CD1c-positive myeloid dendritic cell (primary cell): ENCODE measurements around the gene DIRAS1.
A peak's percentile ranks its signal among the peaks of the same experiment; 100 is the strongest.

ENCODE experiments used
- DNase-seq: peaks from one replicate; pipeline ENCODE4 v3.0.0-alpha.2; 2016; ENCODE audit errors: extremely low spot score

Gene DIRAS1

DNA sequence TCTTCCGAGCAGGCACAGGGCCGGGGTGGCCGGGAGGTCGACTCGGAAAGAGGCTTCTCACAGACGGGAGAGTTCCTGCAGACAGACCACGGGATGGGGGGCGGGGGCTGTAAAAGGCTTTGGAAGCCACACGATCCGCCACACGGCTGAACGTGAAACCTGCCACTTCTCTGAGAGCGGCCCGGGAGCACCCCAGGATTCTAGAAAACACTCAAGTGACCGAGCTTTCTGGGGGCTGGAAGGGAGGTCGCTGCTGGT lies 34.2 kb upstream of the DIRAS1 start:
- no peak for DNase-seq

DNA sequence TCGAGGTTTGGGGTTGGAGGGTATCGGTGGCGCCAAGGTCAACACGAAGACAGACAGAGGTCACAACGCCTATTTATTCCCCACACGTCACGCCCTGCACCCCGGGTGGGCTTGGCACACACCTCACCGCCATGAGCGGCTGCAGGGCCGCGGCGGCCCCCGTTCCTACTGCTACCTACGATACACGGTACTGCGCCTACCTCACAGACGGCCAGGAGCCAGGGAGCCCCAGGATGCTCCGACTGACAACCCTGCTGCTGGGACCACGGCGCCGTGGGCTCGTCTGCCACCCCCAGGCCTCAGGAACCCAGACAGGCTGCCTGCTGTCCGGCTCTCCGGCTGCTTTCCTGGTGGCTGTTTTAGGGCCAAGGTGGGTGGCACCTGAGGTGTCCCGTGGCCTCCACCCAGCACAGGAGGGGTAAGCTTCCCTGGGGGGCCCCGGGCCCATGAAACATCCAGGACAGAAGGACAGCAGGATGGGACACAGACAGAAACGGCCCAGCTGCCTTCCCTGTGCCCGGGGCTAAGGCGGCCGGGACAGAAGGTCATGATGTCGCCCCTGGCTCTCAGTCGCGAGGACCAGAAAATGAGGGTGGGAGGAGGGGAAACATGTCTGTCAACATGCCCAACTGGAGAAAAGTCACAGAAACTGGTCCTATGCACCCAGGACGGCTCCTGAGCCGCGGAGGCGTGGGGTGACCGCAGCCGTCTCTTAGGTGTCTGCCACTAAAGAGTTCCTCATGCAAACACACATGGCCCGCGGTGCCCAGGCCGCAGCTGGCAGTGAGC lies 33.7 kb upstream of the DIRAS1 start:
- DNase-seq = no peak

DNA sequence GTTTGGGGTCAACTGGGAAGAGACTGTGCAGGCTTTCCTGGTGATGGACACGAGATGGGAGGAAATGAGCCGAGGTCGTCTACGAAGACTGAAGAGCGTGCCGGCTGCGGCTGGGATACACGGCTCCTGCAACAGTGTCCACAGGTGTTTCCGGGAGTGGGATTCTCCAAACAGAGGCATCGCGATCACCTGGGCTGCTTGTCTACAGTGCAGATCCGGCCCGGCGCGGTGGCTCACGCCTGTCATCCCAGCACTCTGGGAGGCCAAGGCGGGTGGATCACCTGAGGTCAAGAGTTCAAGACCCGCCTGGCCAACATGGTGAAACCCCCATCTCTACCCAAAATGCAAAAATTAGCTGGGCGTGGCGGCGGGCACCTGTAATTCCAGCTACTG lies 30.3 kb upstream of the DIRAS1 start:
- DNase-seq = no peak

DNA sequence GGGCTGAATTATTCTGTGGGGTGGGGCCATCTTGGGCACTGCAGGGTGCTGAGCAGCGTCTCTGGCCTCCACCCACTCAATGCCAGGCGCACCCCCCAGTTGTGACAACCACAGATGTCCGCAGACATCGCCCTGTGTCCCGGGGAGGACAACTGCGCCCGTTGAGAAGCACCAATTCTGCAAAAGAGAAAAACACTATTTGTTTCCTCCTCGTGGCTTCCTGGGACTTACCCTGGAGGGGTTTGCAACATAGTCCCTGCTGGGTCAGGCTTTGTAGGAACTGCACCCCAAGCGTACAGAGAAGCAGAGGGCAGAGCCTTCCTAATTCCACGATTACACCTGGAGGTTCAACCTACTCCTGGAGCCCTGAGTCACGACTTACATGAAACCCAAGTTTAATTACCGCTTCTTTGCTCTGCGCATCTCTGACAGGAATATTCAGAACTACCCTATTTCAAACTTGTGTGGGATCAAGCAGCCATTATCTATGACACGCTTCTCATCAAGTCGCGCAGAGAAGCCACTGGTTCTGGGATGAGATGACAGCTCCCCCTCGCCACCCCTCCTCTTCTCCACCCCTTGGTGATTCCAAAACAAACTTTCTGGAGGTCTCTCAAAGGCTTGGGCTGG lies 29.8 kb upstream of the DIRAS1 start:
- DNase-seq = peak; percentile 9

DNA sequence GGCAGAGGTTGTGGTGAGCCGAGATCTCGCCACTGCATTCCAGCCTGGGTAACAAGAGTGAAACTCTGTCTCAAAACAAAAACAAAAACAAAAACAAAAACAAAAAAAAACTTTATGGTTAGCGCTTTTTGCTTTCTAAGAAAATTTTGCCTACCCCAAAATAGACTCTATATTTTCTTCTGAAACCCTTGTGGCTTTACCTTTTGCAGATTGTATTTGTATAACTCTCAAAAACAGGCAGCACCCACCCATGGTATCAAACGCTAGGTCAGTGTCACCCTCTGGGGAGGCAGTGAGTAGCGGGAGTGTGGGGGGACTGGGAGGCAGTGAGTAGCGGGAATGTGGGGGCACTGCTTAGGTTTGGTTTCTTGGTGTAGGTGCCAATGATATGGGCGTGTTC lies 26.2 kb upstream of the DIRAS1 start:
- no peak for DNase-seq

DNA sequence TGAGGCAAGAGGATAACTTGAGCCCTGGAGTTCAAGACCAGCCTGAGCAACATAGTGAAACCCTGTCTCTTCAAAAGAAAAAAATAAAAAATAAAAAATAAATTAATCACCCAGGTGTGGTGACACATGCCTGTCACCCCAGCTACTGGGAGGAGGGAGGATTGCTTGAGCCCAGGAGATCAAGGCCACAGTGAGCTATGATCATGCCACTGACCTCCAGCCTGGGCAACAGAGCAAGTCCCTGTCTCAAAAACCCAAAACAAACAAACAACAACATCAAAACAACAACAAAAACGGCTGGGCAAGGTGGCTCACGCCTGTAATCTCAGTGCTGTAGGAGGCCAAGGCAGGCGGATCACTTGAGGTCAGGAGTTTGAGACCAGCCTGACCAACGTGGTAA lies 22.9 kb upstream of the DIRAS1 start:
- DNase-seq = no peak

DNA sequence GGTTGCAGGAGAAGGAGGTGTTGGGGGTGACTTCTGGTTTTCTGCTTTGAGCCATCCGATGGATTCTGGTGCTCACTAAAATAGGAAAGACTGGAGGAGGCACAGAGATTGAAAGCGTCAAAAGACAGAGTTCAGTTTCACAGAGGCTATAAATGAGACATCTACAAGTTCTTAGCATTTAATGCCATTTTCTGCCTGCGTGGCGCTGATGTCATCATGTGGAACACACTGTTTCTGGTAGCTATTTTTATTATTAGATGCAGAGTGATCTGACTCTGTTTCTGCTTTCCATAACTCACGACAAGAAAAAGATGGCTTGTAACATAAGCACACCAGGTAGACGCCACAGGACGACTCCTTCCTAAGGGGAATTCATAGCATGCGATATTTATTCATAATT lies 21.9 kb upstream of the DIRAS1 start:
- no peak for DNase-seq

DNA sequence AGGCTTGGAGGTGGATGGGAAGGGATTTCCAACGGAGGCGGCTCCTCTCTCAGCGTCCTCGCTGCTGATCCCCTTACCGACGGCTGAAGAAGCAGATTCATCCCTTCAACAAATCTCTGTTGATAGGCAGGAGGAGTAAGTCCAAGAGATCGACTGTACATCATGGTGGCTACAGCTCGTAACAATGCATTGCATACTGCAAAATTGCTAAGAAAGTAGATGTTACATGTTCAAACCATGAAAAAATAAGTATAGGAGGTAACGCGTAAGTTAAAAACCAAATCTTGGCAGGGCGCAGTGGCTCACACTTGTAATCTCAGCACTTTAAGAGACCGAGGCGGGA lies 19.1 kb upstream of the DIRAS1 start:
- DNase-seq = no peak

DNA sequence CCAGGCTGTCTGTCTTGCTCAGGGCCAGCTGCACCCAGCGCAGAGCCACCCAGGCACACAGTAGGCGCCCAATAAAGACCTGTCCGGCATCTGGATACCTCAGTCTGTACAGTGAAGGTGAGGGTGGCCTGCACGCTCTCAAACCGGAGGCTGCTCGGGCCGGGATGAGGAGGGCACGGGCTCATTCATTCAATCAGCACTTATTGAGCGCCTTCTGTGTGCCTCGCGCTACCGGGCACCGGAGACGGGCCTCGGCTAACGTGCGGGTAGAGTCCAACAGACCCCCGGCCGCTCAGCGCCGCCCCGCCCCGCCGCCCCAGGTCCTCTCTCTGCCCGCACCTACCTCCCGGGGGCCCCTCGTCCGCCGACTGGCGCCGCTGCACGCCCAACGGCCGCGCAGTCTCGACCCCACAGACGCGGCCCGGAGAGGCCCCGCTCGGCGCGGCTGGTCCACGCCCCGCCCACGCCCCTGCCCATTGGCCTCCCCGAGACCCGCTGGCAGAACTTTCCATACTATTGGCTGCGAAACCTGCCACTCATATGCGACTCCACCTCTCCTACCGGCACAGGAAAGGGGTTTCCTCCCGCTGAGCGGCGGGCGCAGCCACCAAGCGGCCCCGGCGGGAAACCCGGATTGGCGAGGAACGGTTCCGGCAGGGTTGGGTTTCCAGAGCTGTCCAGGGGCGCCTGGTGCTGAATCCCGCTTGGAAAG lies 18.6 kb upstream of the DIRAS1 start, which contains the start of gene SLC39A3:
TSS of gene SLC39A3 (minus strand) at position 416 of the 712 bp plus-strand sequence. CDS start 2,760 bp downstream, outside the sequence.
- DNase-seq = peak; percentile 99

DNA sequence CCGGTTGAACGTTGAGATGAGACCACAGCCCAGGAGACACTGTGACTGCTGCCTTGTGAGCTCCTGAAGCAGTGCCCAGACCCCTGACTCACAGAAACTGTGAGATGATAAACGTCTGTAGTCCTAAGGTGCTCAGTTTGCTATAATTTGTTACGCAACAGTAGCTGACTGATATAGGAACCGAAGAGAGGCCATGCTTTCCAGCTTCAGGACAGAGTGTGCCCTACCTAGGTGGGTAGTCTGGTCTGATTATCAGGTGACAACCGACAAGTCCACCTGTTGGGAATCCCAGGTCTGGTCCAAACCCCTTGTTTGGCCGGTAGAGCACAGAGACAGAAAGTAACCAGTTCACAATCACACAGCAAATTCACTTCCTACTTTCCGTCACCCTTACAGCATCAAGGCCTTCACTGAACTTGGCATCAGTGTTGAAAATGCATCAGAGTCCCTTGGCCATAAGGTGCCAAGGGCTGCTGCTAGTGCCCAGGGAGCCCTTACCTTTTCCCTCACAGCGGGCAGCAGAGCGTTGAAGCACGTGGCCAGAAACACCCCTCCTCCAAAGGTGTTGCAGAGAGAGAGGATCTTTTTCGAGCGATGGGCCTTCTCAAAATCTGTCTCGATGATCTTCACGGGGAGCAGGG lies 15.5 kb upstream of the DIRAS1 start:
- no peak for DNase-seq

DNA sequence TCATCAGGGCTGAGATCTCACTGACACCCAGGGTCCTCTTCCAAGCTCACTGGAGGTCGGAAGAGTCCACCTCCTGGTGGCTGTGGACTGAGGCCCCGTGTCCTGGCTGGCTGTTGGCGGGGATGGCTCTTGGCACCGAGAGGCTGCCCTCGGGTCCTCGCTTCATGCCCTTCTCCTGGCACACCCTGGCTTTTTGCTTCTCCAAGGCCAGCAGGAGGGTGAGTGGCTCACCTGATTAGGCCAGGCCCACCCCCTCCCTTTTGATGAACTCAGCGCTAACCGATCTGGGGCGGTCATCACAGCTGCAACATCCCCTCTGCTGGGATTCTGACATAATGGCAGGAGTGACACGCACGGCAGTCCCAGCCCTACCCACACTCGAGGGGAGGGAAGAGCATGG lies 14.2 kb upstream of the DIRAS1 start:
- no peak for DNase-seq

DNA sequence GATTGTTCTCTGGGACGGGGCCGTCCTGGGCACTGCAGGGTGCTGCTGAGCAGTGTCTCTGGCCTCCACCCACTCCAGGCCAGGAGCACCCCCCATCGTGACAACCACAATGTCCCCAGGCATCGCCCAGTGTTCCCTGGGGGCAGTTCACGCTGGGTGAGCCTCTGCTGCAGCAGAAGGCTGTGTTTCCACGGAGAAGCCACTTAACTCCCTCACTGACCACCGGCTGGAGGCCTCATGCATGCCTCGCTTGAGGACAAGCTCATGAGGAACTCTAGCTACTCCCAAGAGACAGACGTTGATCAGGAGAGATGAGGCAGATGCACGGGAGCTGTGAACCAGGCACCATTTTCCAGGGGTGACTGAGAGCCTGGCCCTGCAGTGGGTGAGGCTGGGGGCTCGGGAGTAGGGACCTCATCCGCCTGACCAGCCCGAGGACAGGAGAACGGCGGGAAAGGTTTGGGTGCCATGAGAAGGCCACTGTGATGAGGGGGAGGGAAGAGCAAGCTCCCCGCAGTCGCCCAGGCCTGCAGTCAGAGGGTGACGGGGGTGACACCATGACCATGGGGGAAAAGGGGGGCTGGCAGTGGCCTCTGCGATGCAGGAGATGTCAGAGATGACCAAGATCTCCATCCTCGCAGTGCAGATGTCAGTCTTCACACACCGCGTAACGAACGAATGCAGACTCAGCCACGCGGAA lies 13.6 kb upstream of the DIRAS1 start:
- no peak for DNase-seq

DNA sequence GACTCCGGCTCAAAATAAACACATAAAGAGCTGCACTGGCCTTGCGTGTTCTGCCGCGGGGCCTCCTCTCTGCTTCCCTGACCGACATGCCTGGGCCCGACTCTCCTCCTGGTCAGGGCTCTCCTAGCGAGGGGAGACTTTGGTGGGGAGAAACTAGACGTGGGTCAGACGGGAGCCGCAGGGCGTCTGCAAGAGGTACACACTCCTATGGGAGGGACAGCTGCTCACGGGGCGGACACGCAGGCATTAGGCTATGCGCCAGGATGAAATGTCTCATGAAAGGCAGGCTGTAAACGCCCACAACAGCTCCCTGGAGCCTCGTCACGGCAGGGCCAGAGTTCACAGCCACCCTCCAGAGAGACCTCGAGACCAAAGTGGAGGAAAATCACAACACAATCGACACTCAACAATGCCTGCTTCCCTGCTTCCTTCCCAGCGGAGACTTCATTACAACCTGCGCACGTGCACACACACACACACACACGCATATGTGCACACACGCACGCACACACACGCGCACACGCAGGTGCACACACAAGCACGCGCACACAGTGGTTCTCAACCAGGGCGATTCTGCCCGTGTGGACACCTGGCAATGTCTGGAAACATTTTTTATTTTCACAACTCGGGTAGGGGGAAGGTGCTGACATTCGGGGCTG lies 12.9 kb upstream of the DIRAS1 start:
- DNase-seq = no peak

DNA sequence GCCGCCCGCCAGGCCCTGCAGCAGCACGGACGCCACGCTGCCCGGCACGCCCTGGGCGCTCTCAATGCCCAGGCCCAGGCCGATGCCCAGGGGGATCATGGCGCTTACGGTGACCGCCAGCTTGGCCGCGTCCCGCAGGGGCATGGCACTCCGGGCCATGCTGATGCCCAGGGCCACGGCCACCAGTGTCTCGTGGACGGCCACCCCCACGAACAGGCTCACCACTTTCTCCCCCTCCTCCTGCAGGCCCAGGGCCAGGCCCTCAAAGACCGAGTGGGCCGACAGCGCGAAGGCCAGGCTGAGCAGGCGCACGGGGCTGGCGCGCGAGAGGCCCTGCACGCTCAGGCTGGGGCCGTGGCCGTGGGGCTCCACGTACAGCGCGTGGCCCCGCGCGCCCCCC lies 11.7 kb upstream of the DIRAS1 start:
- no peak for DNase-seq

DNA sequence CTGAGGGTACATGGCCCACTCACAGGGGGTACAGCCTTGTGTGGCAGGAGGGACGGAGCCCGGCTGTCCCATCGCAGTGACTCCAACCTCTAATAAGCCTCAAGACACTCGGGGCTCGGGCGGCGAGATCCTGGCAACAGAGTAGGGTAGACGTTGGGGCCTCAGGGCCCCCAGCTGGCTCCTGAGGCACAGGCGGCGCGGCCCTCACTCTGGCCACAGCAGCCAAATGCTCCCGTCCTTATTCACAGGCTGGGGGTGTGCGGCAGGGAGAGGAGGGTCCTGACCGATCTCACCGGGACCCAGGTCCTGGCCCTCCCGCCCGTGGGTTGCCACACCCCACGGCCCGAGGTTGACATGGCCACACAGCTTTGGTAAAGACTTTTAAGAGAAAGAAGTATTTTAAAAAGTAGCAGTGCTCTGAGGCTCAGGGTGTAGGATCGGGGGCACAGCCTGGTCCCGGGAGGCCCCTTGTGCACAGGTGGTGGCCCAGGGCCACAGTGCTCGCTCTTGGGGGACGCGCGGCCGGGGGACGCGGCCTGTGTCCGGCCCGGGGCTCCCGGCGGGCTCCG lies 11.1 kb upstream of the DIRAS1 start:
- no peak for DNase-seq

DNA sequence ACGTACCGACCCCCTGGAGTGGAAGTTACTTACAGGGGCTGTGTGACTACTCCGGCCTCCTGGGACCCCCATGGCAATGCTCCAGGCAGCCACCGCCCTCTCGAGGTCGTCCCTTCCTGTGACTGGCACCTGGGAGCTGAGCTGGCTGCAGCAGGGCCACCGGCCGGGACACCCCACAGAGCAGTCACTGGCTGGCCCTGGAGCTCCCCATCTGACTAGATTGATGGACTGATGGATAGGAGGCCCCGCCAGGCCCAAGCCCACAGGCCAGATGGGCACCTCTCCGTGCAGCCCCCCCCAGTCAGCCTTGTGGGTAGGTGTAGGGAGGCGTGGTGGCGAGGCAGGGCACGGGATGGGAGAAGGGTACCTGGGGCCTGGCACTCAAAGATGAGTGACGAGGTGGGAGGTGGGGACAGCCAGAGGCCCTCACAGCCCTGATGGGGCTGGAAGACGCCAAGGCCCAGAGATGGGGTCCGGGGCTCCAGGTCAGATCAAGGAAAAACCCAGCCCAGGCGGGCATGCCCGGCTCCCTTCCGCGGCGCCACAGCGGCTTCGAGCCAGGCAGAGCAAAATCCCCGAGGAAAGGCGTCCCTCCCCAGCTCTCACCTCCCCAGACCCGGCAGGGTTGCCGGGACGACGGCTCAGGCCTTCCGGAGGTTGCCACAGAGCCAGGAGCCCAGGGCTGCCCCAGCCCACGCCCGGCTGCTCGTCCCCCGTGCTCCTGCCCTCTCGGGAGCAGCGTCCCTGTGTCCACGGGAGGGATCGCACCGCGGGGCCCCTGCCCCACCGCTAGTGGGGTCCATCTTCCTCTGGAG lies 10.2 kb upstream of the DIRAS1 start:
- no peak for DNase-seq

DNA sequence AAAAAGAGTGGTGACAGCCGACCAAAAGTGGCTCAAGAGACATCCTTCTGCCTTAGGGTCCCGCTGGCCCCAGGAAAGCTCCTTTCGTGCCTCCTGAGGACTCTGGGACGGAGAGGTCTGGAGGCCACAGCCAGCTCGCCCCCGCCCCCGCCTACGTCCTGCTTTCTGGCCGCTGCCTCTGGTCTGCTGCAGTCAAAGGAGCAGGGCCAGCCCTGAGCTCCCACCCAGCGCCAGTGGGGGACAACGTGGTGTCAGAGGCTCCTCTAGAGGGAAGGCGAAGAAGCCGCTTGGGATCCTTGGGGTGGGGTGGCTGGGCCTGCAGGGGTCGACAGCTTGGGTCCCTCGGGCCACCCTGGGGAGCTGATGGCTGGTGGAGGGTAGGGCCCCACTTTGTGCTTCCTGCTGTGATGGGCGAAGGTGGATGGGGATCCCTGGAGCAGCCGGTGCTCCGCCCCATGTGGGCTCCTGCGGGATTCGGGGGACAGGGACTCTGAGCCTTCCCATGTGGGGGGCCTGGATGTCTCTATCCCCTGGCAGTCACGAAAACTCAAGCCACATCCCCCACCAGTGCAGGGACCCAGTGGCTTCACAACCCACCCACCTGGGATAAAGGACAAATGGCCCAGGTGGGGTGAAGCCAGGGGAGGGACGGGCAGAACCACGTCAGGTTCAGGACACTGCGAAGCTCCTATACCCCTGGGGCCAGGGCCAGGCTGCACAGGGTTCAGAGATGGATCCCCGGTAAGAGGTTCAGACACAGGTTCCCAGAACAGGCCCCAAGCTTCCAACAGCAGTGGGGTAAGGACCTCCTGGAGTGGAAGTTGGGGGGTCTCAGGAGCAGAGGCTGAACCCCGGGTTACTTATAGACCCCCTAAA lies 9.0 kb upstream of the DIRAS1 start:
- no peak for DNase-seq

DNA sequence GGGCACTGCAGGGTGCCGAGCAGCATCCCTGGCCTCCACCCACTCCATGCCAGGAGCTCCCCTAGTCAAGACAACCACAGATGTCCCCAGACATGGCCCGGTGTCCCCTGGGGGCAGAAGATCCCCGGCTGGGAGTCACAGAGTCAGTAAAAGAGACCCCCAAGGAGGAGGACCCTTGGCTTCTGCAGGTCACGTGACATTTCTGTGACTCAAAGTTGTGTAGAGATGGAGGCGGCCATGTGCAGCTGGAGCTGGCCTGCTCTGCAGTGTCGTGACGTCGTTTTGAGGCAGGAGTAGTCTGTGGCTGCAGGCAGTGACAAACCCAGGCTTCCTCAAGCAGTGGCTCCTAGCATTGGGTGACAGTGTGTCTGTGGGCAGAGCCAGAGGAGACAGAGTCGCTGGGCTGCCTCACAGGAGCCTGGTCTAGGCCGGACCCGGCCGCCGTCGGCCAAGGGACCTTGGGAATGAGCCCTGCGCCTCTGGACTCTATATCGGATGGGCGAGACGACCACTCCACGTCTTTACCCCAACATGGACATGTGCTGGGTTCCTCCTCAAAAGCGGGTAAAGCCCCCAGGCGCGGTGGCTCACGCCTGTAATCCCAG lies 7.7 kb upstream of the DIRAS1 start:
- DNase-seq = no peak

DNA sequence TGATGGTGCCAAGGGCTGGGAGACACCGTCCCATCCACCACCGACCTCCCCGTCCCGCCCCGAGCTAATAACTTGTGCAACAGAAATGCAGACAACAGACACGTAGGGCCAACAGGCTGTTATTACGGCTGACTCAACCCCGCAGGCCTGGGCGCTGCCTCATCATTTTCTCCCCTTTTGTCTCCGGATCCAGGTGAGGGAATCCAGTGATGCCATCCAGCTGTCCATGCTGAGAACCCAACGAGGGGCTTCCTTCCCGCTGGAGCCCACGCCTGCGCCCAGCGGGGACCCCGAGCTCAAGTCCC lies 6.4 kb upstream of the DIRAS1 start:
- DNase-seq = no peak
